Measurements from ENCODE around the gene TTC28.
"Not testable (repeated sequence)": the region's sequence is repeated elsewhere in the genome, so short reads cannot be mapped to it uniquely, and the experiment has no call there.

Gene TTC28

DNA sequence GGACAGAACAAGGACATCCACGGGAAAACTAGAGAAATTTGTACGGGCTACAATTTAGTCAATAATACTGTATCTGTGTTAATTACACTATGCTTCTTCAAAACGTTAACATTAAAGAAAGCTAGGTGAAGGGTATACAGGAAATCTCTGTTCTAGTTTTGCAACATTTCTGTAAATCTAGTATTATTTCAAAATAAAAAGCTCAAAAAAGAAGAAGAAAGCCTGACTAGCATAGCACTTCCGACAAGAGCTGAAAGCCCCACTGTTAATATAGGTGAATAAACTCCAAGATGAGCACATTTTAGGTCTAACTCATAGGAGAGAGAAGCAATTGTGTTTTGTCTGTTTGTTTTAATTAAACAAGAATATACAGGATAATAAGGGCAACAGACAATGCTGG lies 299.7 kb downstream of the TTC28 start:
- Mint-ChIP-seq H3K9me3 (peaks cover 6% of the 10 kb centered on the region), H3K4me3 (no peak overlapping the region), H3K36me3 (peaks cover 4% of the 10 kb centered on the region), H3K27ac (no peak overlapping the region), H3K4me1 (peaks cover 39% of the 10 kb centered on the region), H3K27me3 (no peaks in the 10 kb centered on the region)
- CTCF ChIA-PET: interaction anchor here (0.8 to 1.3 kb wide), 3 partner anchors 13 to 127 kb away, joined by 3 read pairs; no protein-coding TSS in a partner anchor
- DNase-seq: no peak

DNA sequence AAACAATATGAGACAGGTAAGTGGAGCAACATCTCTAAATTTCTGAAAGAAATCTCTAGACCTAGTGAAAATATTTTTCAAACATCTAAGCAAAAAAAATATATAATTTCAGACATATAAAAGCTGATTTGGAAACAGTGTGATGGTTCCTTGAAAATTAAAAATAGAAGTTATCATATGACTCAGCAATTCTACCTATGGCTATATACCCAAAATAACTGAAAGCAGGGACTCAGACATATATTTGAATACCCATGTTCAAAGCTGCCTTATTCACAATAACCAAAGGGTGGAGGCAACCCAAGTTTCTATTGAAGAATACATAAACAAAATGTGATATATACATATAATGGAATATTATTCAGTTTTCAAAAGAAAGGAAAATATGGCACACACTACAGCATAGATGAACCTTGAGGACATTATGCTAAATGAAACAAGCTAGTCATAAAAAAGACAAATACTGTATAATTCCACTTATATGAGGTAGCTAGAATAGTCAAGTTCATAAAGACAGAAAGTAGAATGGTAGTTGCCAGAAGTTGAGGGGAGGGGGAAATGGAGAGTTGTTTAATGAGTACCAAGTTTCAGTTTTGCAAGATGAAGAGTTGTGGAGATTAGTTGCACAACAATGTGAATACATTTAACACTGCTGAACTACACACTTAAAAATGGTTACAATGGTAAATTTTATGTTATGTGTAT lies 300.4 kb downstream of the TTC28 start:
- no peak for DNase-seq
- Mint-ChIP-seq H3K4me1 (peaks cover 41% of the 10 kb centered on the region), H3K4me3 (no peak overlapping the region), H3K36me3 (peaks cover 4% of the 10 kb centered on the region), H3K27ac (no peak overlapping the region), H3K27me3 (no peaks in the 10 kb centered on the region), H3K9me3 (peaks cover 6% of the 10 kb centered on the region)
- CTCF ChIA-PET: interaction anchor here (0.8 to 1.3 kb wide), 3 partner anchors 14 to 126 kb away, joined by 3 read pairs; no protein-coding TSS in a partner anchor

DNA sequence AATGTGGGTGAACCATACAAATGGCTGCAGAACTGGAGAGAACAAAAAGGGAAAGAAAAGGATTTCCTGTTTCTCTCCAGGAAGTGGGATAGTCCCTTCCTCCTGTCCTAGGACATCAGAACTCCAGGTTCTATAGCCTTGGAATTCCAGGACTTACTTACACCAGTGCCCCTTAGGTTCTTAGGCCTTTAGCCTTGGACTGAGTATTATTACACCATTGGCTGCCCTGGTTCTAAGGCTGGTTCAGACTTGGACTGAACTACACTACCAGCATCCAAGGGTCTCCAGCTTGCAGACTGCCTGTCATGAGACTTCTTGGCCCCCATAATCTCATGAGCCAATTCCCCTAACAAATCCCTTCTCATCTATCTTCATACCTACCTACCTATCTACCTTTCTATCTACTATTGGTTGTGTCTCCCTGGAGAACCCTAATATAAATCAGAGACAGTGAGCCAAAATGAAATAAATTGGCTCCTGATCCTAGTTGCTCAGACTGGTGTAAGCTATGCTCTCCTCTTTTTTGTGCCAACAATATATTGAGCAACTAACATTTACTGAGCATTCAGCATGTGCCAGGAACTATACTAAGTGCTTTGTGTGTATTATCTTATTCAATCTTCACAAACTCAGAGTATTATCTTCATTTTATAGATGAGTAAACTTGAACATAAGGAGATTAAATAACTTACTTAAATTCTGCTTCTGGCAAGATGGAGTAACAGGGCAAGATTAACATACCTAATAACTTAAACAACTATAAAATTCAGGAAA lies 303.7 kb downstream of the TTC28 start:
- no peak overlapping the region for H3K27ac Mint-ChIP-seq

DNA sequence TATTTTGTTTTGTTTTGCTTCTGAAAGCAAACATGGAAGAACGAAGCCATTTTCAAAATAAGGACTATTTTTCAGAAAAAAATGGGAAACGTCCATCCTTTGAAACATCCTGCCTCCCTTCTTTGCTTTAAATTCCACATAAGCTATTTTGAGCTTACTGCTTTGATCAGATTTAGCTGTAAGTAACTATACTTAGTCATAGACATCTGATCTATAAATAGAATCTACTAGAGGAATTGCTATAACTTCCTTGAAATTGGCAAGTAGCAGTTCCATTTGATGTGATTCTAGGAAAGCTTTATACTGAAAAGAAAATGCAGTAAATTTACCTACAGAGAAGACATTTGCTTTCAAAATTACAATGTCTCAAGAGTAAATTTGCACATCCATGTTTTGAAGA lies 305.8 kb downstream of the TTC28 start:
- DNase-seq: no peak
- H3K27ac Mint-ChIP-seq: peak overlapping the region; percentile 73
- peak overlapping the region; percentile 10 for H3K4me3 Mint-ChIP-seq
- H3K9me3 Mint-ChIP-seq: peaks cover 10% of the 10 kb centered on the region
- H3K27me3 Mint-ChIP-seq: no peaks in the 10 kb centered on the region
- CTCF ChIA-PET: no interaction called here
- peaks cover 5% of the 10 kb centered on the region for H3K36me3 Mint-ChIP-seq
- H3K4me1 Mint-ChIP-seq: peaks cover 76% of the 10 kb centered on the region

More for the DNA sequence above, 303.7 kb downstream of the TTC28 start:
- H3K36me3 Mint-ChIP-seq: peaks cover 4% of the 10 kb centered on the region
- peaks cover 6% of the 10 kb centered on the region for H3K9me3 Mint-ChIP-seq
- no peak overlapping the region for H3K4me3 Mint-ChIP-seq
- H3K27me3 Mint-ChIP-seq: no peaks in the 10 kb centered on the region
- H3K4me1 Mint-ChIP-seq: peaks cover 68% of the 10 kb centered on the region
- DNase-seq: no peak
- CTCF ChIA-PET: interaction anchor here (1.2 kb wide), 1 partner anchor 52 kb away, joined by 3 read pairs; no protein-coding TSS in a partner anchor

DNA sequence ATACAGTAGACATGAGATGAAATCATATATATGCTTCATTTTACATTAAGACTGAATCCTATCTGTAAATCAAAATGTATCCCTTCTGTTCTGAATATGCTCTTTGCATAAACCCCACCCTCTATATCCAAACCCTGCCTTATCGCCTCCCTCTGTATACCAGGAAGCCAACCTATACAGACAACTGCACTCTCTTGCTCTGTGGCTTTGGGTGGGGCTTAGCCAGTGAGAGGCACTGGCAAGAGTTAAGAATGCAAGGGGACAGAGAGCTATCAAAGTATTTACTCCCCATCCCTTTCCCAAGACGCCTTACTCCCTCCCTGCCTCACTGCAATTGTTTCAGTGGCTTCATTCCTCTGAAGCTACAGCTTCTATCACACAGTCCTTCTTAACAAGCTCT lies 309.8 kb downstream of the TTC28 start:
- peaks cover 10% of the 10 kb centered on the region for H3K9me3 Mint-ChIP-seq
- DNase-seq: peak; percentile 63
- peaks cover 53% of the 10 kb centered on the region for H3K4me1 Mint-ChIP-seq
- H3K4me3 Mint-ChIP-seq: peak overlapping the region; percentile 8
- CTCF ChIA-PET: interaction anchor here (1.0 kb wide), 1 partner anchor 74 kb away, joined by 3 read pairs; no protein-coding TSS in a partner anchor
- H3K27me3 Mint-ChIP-seq: no peaks in the 10 kb centered on the region
- peak overlapping the region; percentile 80 for H3K27ac Mint-ChIP-seq
- peaks cover 9% of the 10 kb centered on the region for H3K36me3 Mint-ChIP-seq

DNA sequence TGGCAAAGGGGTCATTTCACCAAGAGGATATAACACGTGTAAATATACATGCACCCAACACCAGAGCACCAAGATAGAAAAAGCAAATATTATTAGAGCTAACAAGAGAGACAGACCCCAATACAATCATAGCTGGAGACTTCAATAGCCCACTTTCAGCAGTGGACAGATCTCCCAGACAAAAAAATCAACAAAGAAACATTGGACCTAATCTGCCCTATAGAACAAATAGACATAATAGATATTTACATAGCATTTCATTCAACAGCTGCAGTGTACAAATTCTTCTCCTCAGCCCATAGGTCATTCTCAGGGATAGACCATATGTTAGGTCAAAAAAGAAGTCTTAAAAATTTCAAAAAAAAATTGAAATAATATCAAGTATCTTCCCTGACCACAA lies 312.8 kb downstream of the TTC28 start:
- CTCF ChIA-PET: no interaction called here
- H3K4me1 Mint-ChIP-seq: peaks cover 32% of the 10 kb centered on the region
- DNase-seq: no peak
- no peaks in the 10 kb centered on the region for H3K27me3 Mint-ChIP-seq
- H3K4me3 Mint-ChIP-seq: no peak overlapping the region
- no peak overlapping the region for H3K27ac Mint-ChIP-seq
- peaks cover 34% of the 10 kb centered on the region for H3K9me3 Mint-ChIP-seq
- H3K36me3 Mint-ChIP-seq: peaks cover 24% of the 10 kb centered on the region

DNA sequence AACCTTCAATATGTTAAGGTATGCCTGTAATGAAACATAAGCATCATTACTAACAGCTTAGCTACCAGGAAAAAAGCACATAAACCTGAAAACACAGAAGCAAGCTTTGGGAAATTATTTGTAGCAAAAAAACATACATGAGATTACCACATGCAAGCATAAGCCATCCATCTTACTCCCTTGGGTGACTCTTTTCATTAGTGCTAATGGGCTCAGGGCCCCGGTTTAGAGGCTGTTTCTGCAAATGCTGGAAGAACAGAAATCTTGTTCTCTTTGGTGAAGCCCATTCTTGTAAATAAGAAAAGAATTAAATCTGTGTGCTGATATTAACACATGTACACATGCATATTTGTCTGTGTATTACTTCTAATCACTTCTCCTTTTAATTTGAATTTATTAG lies 314.3 kb downstream of the TTC28 start:
- Mint-ChIP-seq H3K4me1 (peaks cover 35% of the 10 kb centered on the region), H3K27me3 (no peaks in the 10 kb centered on the region), H3K4me3 (no peak overlapping the region), H3K36me3 (peaks cover 25% of the 10 kb centered on the region), H3K27ac (no peak overlapping the region), H3K9me3 (peaks cover 36% of the 10 kb centered on the region)
- CTCF ChIA-PET: no interaction called here
- no peak for DNase-seq

DNA sequence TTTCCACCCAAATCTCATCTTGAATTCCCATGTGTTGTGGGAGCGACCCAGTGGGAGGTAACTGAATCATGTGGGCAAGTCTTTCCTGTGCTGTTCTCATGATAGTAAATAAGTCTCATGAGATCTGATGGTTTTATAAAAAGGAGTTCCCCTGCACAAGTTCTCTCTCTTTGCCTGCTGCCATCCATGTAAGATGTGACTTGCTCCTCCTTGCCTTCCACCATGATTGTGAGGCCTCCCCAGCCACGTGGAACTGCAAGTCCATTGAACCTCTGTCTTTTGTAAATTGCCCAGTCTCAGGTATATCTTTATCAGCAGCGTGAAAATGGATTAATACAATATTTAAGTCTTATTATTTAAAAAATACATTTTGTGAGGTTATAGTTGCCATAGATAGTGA lies 315.5 kb downstream of the TTC28 start:
- DNase-seq, H3K27ac Mint-ChIP-seq, H3K27me3 Mint-ChIP-seq, H3K4me3 Mint-ChIP-seq, CTCF ChIA-PET: not testable (repeated sequence)
- H3K9me3 Mint-ChIP-seq: peaks cover 34% of the 10 kb centered on the region
- peaks cover 25% of the 10 kb centered on the region for H3K36me3 Mint-ChIP-seq
- H3K4me1 Mint-ChIP-seq: peaks cover 23% of the 10 kb centered on the region

DNA sequence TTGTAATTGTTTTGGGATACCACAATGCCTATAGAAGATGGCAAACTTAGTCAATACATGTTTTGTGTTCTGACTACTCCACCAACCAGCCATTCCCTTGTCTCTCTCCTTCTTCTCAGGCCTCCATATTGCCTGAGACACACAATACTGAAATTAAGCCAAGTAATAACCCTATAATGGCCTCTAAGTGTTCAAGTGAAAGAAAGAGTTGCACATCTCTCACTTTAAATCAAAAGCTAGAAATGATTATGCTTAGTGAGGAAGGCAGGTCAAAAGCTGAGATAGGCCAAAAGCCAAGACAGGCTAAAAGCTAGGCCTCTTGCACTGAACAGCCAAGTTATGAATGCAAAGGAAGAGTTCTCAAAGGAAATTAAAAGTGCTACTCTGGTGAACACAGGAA lies 318.7 kb downstream of the TTC28 start:
- no peak for DNase-seq
- Mint-ChIP-seq H3K4me3 (no peak overlapping the region), H3K4me1 (peaks cover 16% of the 10 kb centered on the region), H3K9me3 (peaks cover 26% of the 10 kb centered on the region), H3K27ac (peak overlapping the region; percentile 67), H3K36me3 (peaks cover 17% of the 10 kb centered on the region), H3K27me3 (no peaks in the 10 kb centered on the region)
- CTCF ChIA-PET: interaction anchor here (0.9 kb wide), 1 partner anchor 79 kb away, joined by 4 read pairs; no protein-coding TSS in a partner anchor

DNA sequence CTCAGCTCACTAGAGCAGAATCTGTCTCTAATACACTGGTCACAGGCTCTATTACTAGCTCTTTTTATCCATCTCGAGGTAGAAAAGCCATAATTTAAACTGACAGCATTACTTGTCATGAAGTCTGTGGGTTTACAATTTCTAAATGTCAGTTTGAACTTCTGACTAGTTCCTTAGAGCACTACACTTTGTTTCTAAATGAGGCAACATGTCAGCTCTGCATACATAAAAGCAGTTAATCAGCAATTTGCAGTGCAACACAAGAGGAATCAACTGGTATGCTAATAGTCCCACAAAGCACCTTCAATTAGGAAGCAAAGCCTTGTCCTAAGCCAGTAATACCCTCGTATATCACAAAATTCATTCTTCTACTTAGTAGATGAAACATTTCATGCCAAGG lies 321.3 kb downstream of the TTC28 start:
- H3K4me3 Mint-ChIP-seq: no peak overlapping the region
- no peak for DNase-seq
- CTCF ChIA-PET: no interaction called here
- no peaks in the 10 kb centered on the region for H3K27me3 Mint-ChIP-seq
- H3K9me3 Mint-ChIP-seq: peaks cover 14% of the 10 kb centered on the region
- H3K4me1 Mint-ChIP-seq: peaks cover 16% of the 10 kb centered on the region
- H3K36me3 Mint-ChIP-seq: peaks cover 10% of the 10 kb centered on the region
- no peak overlapping the region for H3K27ac Mint-ChIP-seq

DNA sequence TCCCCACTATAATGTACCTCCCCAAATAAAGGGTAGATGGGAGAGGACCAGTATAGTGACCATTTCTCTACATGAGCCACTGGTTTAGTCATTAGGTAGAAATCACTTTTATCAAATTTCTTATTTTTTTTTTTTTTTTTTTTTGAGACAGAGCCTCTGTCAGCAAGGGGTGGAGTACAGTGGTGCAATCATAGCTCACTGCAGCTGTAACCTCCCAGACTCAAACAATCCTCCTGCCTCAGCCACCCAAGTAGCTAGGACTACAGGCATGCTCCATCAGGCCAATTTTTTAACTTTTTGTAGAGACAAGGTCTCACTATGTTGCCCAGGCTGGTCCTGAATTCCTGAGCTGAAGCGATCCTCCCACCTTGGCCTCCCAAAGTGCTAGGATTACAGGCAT lies 322.4 kb downstream of the TTC28 start:
- peaks cover 15% of the 10 kb centered on the region for H3K4me1 Mint-ChIP-seq
- peaks cover 5% of the 10 kb centered on the region for H3K9me3 Mint-ChIP-seq
- no peak overlapping the region for H3K27ac Mint-ChIP-seq
- H3K4me3 Mint-ChIP-seq: no peak overlapping the region
- no peak for DNase-seq
- no peaks in the 10 kb centered on the region for H3K27me3 Mint-ChIP-seq
- CTCF ChIA-PET: no interaction called here
- peaks cover 4% of the 10 kb centered on the region for H3K36me3 Mint-ChIP-seq

DNA sequence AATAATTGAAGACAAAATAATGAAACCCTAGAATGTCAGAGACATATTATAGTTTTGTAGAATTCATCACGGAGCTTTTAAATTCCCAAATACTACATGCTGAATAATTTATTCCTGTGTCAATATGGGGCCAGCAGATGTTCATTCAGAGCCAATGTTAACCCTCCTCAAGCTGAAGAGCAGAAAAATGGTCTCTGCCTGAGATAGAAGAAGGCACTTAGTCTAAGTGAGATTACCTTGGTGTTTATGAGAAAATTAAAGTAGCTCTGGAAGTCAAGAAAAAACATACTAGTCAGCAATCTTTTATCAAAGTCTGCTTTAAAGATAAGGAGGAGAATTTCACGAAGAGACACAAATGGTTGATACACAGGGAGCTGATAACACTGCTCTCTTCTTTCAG lies 328.2 kb downstream of the TTC28 start:
- no peak overlapping the region for H3K4me3 Mint-ChIP-seq
- H3K36me3 Mint-ChIP-seq: no peaks in the 10 kb centered on the region
- CTCF ChIA-PET: interaction anchor here (1.1 kb wide), 1 partner anchor 9 kb away, joined by 3 read pairs; no protein-coding TSS in a partner anchor
- peaks cover 7% of the 10 kb centered on the region for H3K27me3 Mint-ChIP-seq
- peaks cover 3% of the 10 kb centered on the region for H3K4me1 Mint-ChIP-seq
- no peak overlapping the region for H3K27ac Mint-ChIP-seq
- no peaks in the 10 kb centered on the region for H3K9me3 Mint-ChIP-seq
- DNase-seq: no peak

DNA sequence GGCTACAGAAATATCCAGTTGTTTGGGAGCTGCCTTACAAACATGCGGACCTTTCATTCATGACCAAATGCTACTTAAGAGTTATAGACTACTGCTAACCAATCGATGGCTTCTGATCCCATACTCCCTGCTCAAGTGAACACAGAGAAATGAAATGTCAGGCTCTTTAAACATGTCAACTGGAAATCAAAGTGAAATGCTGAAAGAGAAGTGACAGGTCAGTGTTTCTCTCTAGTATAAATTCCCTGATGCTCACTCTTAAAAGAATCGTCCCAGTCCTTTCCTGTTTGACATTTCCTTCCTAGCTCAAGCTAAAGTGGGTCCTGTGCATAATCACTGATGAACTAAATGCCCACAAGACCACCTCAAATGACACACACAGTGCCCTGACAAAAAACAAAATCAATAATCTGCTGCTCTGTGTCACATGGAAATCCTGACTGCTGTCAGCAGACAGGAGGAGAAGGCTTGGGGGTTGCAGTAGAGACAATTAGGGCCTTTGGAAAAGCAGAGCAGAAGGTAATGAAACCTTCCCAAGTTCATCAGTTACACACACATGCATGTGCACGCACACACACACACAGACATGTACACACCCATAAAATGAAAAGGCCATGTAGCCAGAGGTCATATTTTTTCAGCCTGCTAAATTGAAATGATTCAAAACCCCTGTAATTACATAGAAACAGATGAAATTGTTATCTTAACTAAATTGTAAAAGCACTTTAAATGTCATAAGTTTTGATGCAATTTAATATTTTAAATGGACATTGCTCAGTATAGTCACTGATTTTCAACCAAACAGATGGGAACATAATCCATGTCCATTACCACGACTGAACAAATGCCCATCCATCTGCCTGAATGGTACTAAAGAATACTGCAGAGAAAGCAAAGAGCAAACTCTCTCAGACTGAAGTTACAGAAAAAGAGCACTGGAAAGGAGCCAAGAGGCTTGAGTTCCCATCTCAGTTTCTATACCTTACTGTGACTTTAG lies 330.7 kb downstream of the TTC28 start:
- CTCF ChIA-PET: no interaction called here
- peaks cover 3% of the 10 kb centered on the region for H3K4me1 Mint-ChIP-seq
- H3K4me3 Mint-ChIP-seq: no peak overlapping the region
- peaks cover 17% of the 10 kb centered on the region for H3K27me3 Mint-ChIP-seq
- DNase-seq: no peak
- H3K27ac Mint-ChIP-seq: no peak overlapping the region
- no peaks in the 10 kb centered on the region for H3K36me3 Mint-ChIP-seq
- H3K9me3 Mint-ChIP-seq: no peaks in the 10 kb centered on the region

DNA sequence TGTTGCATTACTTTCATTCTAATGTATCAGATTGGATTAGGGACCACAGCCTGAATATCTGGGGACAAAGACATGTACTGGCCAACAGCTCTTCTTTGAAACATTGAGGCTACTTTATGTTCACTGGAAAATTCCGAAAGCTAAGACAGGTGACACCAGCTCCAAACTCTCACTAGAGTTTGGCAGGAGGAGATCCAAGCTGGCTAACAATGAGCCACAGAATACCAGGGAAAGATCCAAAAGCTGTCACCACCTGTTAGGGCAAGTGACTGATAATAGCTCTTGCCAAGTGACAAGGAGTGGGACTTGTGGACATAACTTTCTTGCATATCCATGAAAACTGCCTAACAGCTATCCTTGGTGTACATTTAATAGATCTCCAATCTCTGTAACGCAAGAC lies 333.3 kb downstream of the TTC28 start:
- peaks cover 3% of the 10 kb centered on the region for H3K4me1 Mint-ChIP-seq
- no peak for DNase-seq
- CTCF ChIA-PET: interaction anchor here (1.3 kb wide), 1 partner anchor 94 kb away, joined by 3 read pairs; no protein-coding TSS in a partner anchor
- H3K36me3 Mint-ChIP-seq: no peaks in the 10 kb centered on the region
- H3K27me3 Mint-ChIP-seq: peaks cover 13% of the 10 kb centered on the region
- H3K27ac Mint-ChIP-seq: no peak overlapping the region
- H3K4me3 Mint-ChIP-seq: no peak overlapping the region
- H3K9me3 Mint-ChIP-seq: no peaks in the 10 kb centered on the region
